A673 (cell line): ENCODE data around the gene HEXD.

Source experiments
- EZH2 ChIP-seq: fragments of 200-600 bp; sonication (generic); IDR thresholded peaks from 2 replicates; pipeline ENCODE4 v1.6.1; 2017; ENCODE audit warnings: borderline replicate concordance, low read depth, mild to moderate bottlenecking, mixed read lengths, antibody characterized with exemption, low read length; ENCODE audit not compliant: poor library complexity, severe bottlenecking
- TF ChIP-seq, protein P1 (sequence below): fragments of 300-800, 200-600 bp; sonication (generic); conservative IDR thresholded peaks from 2 replicates; pipeline ENCODE4 v1.5.1; 2017; ENCODE audit warnings: low read depth, mild to moderate bottlenecking, antibody characterized with exemption, low read length, moderate library complexity, mixed read lengths

DNA sequence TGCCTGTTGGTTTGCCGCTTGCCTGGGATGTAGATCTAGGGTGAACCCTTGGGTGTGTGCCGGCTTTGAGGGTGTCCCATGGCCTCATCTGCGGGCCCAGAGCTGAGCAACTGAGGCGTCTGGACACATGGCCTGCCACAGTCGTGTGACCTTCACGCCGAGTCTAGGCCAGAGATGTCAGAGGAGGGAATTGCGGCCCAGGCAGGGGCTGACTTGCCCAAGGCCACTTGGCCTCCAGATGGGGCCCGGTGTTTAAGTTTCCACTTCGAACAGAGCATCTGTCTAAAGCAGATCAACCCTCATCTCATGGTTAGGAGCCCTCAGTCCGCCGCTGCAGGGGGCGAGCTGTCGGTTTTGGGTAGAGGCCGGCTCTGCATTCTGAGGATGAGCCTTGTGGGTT lies 73.4 kb downstream of the HEXD start:
- TF ChIP-seq, protein P1, sequence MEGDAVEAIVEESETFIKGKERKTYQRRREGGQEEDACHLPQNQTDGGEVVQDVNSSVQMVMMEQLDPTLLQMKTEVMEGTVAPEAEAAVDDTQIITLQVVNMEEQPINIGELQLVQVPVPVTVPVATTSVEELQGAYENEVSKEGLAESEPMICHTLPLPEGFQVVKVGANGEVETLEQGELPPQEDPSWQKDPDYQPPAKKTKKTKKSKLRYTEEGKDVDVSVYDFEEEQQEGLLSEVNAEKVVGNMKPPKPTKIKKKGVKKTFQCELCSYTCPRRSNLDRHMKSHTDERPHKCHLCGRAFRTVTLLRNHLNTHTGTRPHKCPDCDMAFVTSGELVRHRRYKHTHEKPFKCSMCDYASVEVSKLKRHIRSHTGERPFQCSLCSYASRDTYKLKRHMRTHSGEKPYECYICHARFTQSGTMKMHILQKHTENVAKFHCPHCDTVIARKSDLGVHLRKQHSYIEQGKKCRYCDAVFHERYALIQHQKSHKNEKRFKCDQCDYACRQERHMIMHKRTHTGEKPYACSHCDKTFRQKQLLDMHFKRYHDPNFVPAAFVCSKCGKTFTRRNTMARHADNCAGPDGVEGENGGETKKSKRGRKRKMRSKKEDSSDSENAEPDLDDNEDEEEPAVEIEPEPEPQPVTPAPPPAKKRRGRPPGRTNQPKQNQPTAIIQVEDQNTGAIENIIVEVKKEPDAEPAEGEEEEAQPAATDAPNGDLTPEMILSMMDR, result no peak
- TF ChIP-seq EZH2, result no peak
